HEK293 (cell line): ENCODE data around the gene NF2.

Source experiments
- BCL11B ChIP-seq: fragments of 450-650 bp; formaldehyde crosslinking; IDR thresholded peaks from 2 replicates; pipeline ENCODE4 v1.5.1; 2016; ENCODE audit warnings: low read depth, missing biosample characterization, missing genetic modification characterization
- HIC1 ChIP-seq: fragments of 450-650 bp; formaldehyde crosslinking; IDR thresholded peaks from 2 replicates; pipeline ENCODE4 v1.5.1; 2016; ENCODE audit warnings: missing biosample characterization, missing genetic modification characterization
- KLF7 ChIP-seq: fragments of 450-650 bp; formaldehyde crosslinking; IDR thresholded peaks from 2 replicates; pipeline ENCODE4 v1.5.1; 2016; ENCODE audit warnings: missing biosample characterization, missing genetic modification characterization, borderline replicate concordance
- PRDM1 ChIP-seq: fragments of 450-650 bp; formaldehyde crosslinking; IDR thresholded peaks from 2 replicates; pipeline ENCODE4; 2016; ENCODE audit warnings: missing biosample characterization, missing genetic modification characterization
- RBAK ChIP-seq: fragments of 450-650 bp; formaldehyde crosslinking; IDR thresholded peaks from 2 replicates; pipeline ENCODE4 v1.5.1; 2016; ENCODE audit warnings: missing biosample characterization, missing genetic modification characterization
- SCRT2 ChIP-seq: fragments of 450-650 bp; formaldehyde crosslinking; IDR thresholded peaks from 2 replicates; pipeline ENCODE4 v1.5.1; 2016; ENCODE audit warnings: missing biosample characterization, missing genetic modification characterization
- YY2 ChIP-seq: fragments of 450-650 bp; formaldehyde crosslinking; IDR thresholded peaks from 2 replicates; pipeline ENCODE4 v1.5.1; 2016; ENCODE audit warnings: missing biosample characterization, missing genetic modification characterization
- ZBTB11 ChIP-seq: fragments of 450-650 bp; formaldehyde crosslinking; conservative IDR thresholded peaks from 2 replicates; pipeline ENCODE4 v1.5.1; 2016; ENCODE audit warnings: low read depth, missing biosample characterization, missing genetic modification characterization
- ZBTB20 ChIP-seq: fragments of 450-650 bp; formaldehyde crosslinking; IDR thresholded peaks from 2 replicates; pipeline ENCODE4 v1.5.1; 2016; ENCODE audit warnings: missing biosample characterization, missing genetic modification characterization
- ZBTB21 ChIP-seq: fragments of 450-650 bp; formaldehyde crosslinking; IDR thresholded peaks from 2 replicates; pipeline ENCODE4 v1.5.1; 2017; ENCODE audit warnings: missing biosample characterization, missing genetic modification characterization
- ZNF121 ChIP-seq: fragments of 450-650 bp; formaldehyde crosslinking; IDR thresholded peaks from 2 replicates; pipeline ENCODE4 v1.5.1; 2016; ENCODE audit warnings: missing biosample characterization, missing genetic modification characterization
- ZNF155 ChIP-seq: fragments of 450-650 bp; formaldehyde crosslinking; IDR thresholded peaks from 2 replicates; pipeline ENCODE4 v1.5.1; 2016; ENCODE audit warnings: missing biosample characterization, missing genetic modification characterization
- ZNF175 ChIP-seq: fragments of 450-650 bp; formaldehyde crosslinking; IDR thresholded peaks from 2 replicates; pipeline ENCODE4 v1.5.1; 2016; ENCODE audit warnings: missing biosample characterization, missing genetic modification characterization
- ZNF184 ChIP-seq: fragments of 450-650 bp; IDR thresholded peaks from 2 replicates; pipeline ENCODE4 v1.5.1; 2018; ENCODE audit warnings: missing biosample characterization, mild to moderate bottlenecking, missing genetic modification characterization
- ZNF223 ChIP-seq: fragments of 450-650 bp; formaldehyde crosslinking; IDR thresholded peaks from 2 replicates; pipeline ENCODE4 v1.5.1; 2016; ENCODE audit warnings: missing biosample characterization, missing genetic modification characterization
- ZNF26 ChIP-seq: fragments of 450-650 bp; formaldehyde crosslinking; IDR thresholded peaks from 2 replicates; pipeline ENCODE4 v1.5.1; 2016; ENCODE audit warnings: missing biosample characterization, missing genetic modification characterization
- ZNF292 ChIP-seq: fragments of 450-650 bp; formaldehyde crosslinking; IDR thresholded peaks from 2 replicates; pipeline ENCODE4 v1.5.1; 2016; ENCODE audit warnings: low read depth, missing biosample characterization, missing genetic modification characterization, borderline replicate concordance
- ZNF350 ChIP-seq: fragments of 450-650 bp; formaldehyde crosslinking; IDR thresholded peaks from 2 replicates; pipeline ENCODE4 v1.5.0; 2017; ENCODE audit warnings: missing biosample characterization, mild to moderate bottlenecking, missing genetic modification characterization
- ZNF354C ChIP-seq: fragments of 450-650 bp; formaldehyde crosslinking; IDR thresholded peaks from 2 replicates; pipeline ENCODE4 v1.5.1; 2016; ENCODE audit warnings: missing biosample characterization, missing genetic modification characterization, low read depth, borderline replicate concordance
- ZNF416 ChIP-seq: fragments of 450-650 bp; formaldehyde crosslinking; IDR thresholded peaks from 2 replicates; pipeline ENCODE4 v1.5.1; 2016; ENCODE audit warnings: missing biosample characterization, missing genetic modification characterization
- ZNF433 ChIP-seq: fragments of 450-650 bp; formaldehyde crosslinking; IDR thresholded peaks from 2 replicates; pipeline ENCODE4 v1.5.1; 2016; ENCODE audit warnings: missing biosample characterization, missing genetic modification characterization, low read depth
- ZNF473 ChIP-seq: fragments of 450-650 bp; formaldehyde crosslinking; IDR thresholded peaks from 2 replicates; pipeline ENCODE4 v1.5.1; 2017; ENCODE audit warnings: missing biosample characterization, missing genetic modification characterization
- ZNF610 ChIP-seq: fragments of 450-650 bp; formaldehyde crosslinking; IDR thresholded peaks from 2 replicates; pipeline ENCODE4 v1.5.1; 2016; ENCODE audit warnings: missing biosample characterization, missing genetic modification characterization, borderline replicate concordance
- ZNF645 ChIP-seq: fragments of 450-650 bp; formaldehyde crosslinking; IDR thresholded peaks from 2 replicates; pipeline ENCODE4; 2016; ENCODE audit warnings: missing biosample characterization, missing genetic modification characterization
- ZNF704 ChIP-seq: fragments of 450-650 bp; formaldehyde crosslinking; IDR thresholded peaks from 2 replicates; pipeline ENCODE4 v1.5.1; 2016; ENCODE audit warnings: missing biosample characterization, missing genetic modification characterization
- ZNF776 ChIP-seq: fragments of 450-650 bp; formaldehyde crosslinking; IDR thresholded peaks from 2 replicates; pipeline ENCODE4 v1.5.0; 2017; ENCODE audit warnings: missing biosample characterization, missing genetic modification characterization, borderline replicate concordance
- ZNF843 ChIP-seq: fragments of 450-650 bp; formaldehyde crosslinking; IDR thresholded peaks from 2 replicates; pipeline ENCODE4 v1.5.1; 2016; ENCODE audit warnings: missing biosample characterization, missing genetic modification characterization
- ZSCAN16 ChIP-seq: fragments of 450-650 bp; formaldehyde crosslinking; IDR thresholded peaks from 2 replicates; pipeline ENCODE4 v1.5.1; 2016; ENCODE audit warnings: missing biosample characterization, missing genetic modification characterization
- ZSCAN18 ChIP-seq: fragments of 450-650 bp; formaldehyde crosslinking; IDR thresholded peaks from 2 replicates; pipeline ENCODE4 v1.5.1; 2016; ENCODE audit warnings: missing biosample characterization, missing genetic modification characterization
- ZSCAN23 ChIP-seq: fragments of 450-650 bp; formaldehyde crosslinking; IDR thresholded peaks from 2 replicates; pipeline ENCODE4 v1.5.1; 2016; ENCODE audit warnings: missing biosample characterization, missing genetic modification characterization

Gene NF2

GRCh38 chr22:29641042-29641699 lies 37.7 kb downstream of the NF2 start (continued):
- no peak for TF ChIP-seq ZNF433 (tag by site-specific recombination)
- no peak for TF ChIP-seq ZNF610 (tag by site-specific recombination)
- no peak for TF ChIP-seq ZNF223 (tag by site-specific recombination)
- peak; percentile 56; the same call in 1 of the 2 replicates for TF ChIP-seq ZNF843 (tag by site-specific recombination)
- no peak for TF ChIP-seq ZNF776 (tag by site-specific recombination)
- TF ChIP-seq ZNF184 (tag by site-specific recombination): 0 out of 2 replicates have a peak, but pooled peaks have one; percentile 76
- no peak for TF ChIP-seq ZNF175 (tag by site-specific recombination)
- no peak for TF ChIP-seq ZNF704 (tag by site-specific recombination)
- 0 out of 2 replicates have a peak, but pooled peaks have one; percentile 13 for TF ChIP-seq SCRT2 (tag by site-specific recombination)
- TF ChIP-seq ZNF121 (tag by site-specific recombination): no peak
- TF ChIP-seq ZNF354C (tag by site-specific recombination): no peak
- peak; percentile 89 for TF ChIP-seq BCL11B
- TF ChIP-seq ZSCAN23 (tag by site-specific recombination): no peak
- no peak for TF ChIP-seq ZNF473 (tag by site-specific recombination)
- no peak for TF ChIP-seq ZNF645 (tag by site-specific recombination)
- TF ChIP-seq YY2 (tag by site-specific recombination): no peak
- no peak for TF ChIP-seq ZNF350
- no peak for TF ChIP-seq ZBTB11 (tag by site-specific recombination)
- TF ChIP-seq ZBTB20 (tag by site-specific recombination): no peak
- TF ChIP-seq ZNF292 (tag by site-specific recombination): no peak
- no peak for TF ChIP-seq ZNF416 (tag by site-specific recombination)
- TF ChIP-seq RBAK (tag by site-specific recombination): no peak
- no peak for TF ChIP-seq ZSCAN16 (tag by site-specific recombination)
- no peak for TF ChIP-seq ZNF26 (tag by site-specific recombination)
- no peak for TF ChIP-seq ZSCAN18 (tag by site-specific recombination)
- no peak for TF ChIP-seq KLF7 (tag by site-specific recombination)
- peak; percentile 79 for TF ChIP-seq PRDM1
- TF ChIP-seq ZNF155 (tag by site-specific recombination): no peak
- peak; percentile 77 for TF ChIP-seq ZBTB21 (tag by site-specific recombination)
- peak; percentile 85 for TF ChIP-seq HIC1 (tag by site-specific recombination)
